T-helper 2 cell treated with Interferon-gamma antibody and Interleukin-4, amounts not matched to agents 5 μg/mL and 100 μg/mL, for 36 hours (primary cell): ENCODE measurements around the gene ZNF189.
"Not testable (repeated sequence)": the region's sequence is repeated elsewhere in the genome, so short reads cannot be mapped to it uniquely, and the experiment has no call there.

Source experiments
- DNase-seq: peaks from one replicate; pipeline ENCODE4 v3.0.0; 2021; ENCODE audit warnings: low spot score
- H3K27ac Mint-ChIP-seq: one replicate; pipeline ENCODE4 v1.8.0; 2021; ENCODE audit warnings: mild to moderate bottlenecking, mixed read lengths
- H3K27me3 Mint-ChIP-seq: one replicate; pipeline ENCODE4 v1.8.0; 2021; ENCODE audit warnings: low read depth, mixed read lengths
- H3K36me3 Mint-ChIP-seq: one replicate; pipeline ENCODE4 v1.8.0; 2021; ENCODE audit warnings: low read depth, mixed read lengths
- H3K4me1 Mint-ChIP-seq: one replicate; pipeline ENCODE4 v1.8.0; 2021; ENCODE audit warnings: low read depth, mixed read lengths
- H3K4me3 Mint-ChIP-seq: one replicate; pipeline ENCODE4 v1.8.0; 2022; ENCODE audit warnings: mild to moderate bottlenecking, moderate library complexity, mixed read lengths
- H3K9me3 Mint-ChIP-seq: one replicate; pipeline ENCODE4 v1.8.0; 2021; ENCODE audit warnings: mixed read lengths

The ZNF189 gene

DNA sequence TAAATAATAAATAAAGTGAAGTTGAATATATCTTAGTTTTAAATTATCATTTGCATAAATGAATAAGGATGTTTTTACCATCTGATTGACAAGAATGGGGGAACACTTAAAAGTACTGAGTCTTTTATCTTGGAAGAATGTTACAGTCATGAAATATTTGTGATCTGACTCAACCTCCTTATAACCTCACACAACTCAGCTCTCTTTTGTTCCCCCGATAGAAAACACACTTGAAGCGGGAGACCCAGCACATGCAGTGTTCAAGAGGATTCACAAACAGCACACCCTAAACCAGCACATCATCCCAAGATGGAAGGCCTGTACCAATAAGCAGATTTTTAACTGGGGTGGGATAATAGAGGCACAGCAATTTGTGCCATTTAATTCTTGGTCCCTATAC is 29.4 kb upstream of the ZNF189 start:
- no peaks in the 10 kb centered on the region for H3K27me3 Mint-ChIP-seq
- no peak overlapping the region for H3K27ac Mint-ChIP-seq
- no peaks in the 10 kb centered on the region for H3K9me3 Mint-ChIP-seq
- no peak overlapping the region for H3K4me3 Mint-ChIP-seq
- H3K4me1 Mint-ChIP-seq: no peaks in the 10 kb centered on the region
- DNase-seq: no peak
- no peaks in the 10 kb centered on the region for H3K36me3 Mint-ChIP-seq

DNA sequence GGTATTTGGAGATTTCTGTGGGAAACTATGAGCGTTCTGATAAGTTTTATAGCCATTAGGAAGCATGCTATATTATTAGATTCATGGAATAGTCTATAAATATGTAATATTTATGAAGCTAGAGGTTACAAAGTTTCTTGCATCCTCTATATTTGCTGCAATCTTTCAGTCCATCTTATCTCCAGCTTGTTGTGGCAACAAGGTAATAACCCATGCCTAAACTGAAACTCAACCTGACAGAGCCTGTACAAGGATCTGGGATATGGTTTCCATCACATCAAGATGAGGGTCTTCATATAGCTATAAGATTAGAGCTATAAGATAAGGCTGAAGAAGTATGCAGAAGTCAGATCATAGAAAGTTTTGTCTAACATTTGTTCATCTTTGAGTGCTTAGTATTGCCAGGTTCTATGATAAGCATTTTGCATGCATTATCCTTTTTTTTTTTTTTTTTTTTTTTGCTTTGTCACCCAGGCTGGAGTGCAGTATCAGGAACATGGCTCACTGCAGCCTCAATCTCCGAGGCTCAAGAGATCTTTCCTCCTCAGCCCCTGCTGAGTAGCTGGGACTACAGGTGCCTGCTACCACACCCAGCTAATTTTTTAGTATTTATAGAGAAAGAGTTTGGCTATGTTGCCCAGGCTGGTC is 28.6 kb upstream of the ZNF189 start:
- no peaks in the 10 kb centered on the region for H3K36me3 Mint-ChIP-seq

DNA sequence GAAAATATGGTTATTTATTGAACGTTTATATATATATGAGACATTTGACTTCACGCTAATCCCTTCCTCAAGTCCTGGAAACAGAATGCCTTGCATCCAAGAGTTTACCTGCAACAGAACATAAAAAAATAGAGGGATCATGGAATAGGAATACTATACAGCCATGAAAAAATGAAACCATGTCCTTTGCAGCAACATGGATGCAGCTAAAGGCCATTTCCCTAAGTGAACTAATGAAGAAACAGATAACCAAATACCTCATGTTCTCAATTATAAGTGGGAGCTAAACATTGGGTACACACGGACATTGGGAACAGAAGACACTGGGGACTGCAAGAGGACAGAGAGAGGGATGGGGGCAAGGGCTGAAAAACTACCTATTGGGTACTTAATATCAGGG is 26.8 kb upstream of the ZNF189 start:
- no peak for DNase-seq
- peaks cover 3% of the 10 kb centered on the region for H3K27me3 Mint-ChIP-seq
- no peaks in the 10 kb centered on the region for H3K4me1 Mint-ChIP-seq
- H3K4me3 Mint-ChIP-seq: no peak overlapping the region
- H3K9me3 Mint-ChIP-seq: no peaks in the 10 kb centered on the region
- no peak overlapping the region for H3K27ac Mint-ChIP-seq
- no peaks in the 10 kb centered on the region for H3K36me3 Mint-ChIP-seq

More for the DNA sequence above, 28.6 kb upstream of the ZNF189 start:
- Mint-ChIP-seq H3K4me3 (no peak overlapping the region), H3K4me1 (no peaks in the 10 kb centered on the region), H3K9me3 (no peaks in the 10 kb centered on the region), H3K27me3 (no peaks in the 10 kb centered on the region), H3K27ac (no peak overlapping the region)
- DNase-seq: no peak

DNA sequence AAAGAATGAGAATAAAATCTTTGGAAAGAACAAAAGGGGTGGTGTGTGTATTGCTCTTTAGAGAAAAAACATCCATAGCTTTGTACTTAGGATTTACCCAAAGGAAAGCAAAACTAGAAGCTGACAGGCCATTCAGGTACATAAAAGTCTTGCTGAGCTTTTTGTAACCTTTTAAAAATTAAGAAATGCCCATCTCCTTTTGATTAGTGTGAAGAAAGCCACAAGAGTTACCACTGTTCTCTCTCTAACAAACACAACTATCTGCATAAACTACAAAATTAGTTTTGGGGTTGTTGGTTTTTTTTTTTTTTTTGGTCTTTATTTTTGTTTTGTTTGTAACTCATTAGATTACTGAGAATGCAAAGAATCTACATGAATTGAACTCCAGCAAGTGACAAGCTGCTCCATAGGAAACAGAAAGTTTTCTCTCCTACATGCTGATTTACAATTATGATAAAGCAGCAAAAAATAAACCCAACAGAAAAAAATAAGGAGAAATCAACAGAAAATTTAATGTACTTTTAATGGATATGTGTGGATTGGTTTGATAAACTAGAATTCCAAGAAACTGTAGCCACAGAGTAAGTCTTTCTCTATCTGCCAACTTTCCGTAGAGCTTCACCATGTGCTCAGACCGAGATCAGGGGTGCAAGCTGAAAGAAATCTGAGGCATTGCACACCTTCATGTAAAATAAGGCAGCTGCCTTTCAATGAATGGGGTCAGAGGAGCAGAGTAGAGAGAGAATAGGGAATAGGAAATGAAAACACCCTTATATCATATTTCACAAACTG is 26.1 kb upstream of the ZNF189 start:
- Mint-ChIP-seq H3K4me3 (no peak overlapping the region), H3K4me1 (no peaks in the 10 kb centered on the region), H3K36me3 (no peaks in the 10 kb centered on the region), H3K27ac (no peak overlapping the region), H3K27me3 (peaks cover 3% of the 10 kb centered on the region), H3K9me3 (no peaks in the 10 kb centered on the region)
- DNase-seq: no peak

DNA sequence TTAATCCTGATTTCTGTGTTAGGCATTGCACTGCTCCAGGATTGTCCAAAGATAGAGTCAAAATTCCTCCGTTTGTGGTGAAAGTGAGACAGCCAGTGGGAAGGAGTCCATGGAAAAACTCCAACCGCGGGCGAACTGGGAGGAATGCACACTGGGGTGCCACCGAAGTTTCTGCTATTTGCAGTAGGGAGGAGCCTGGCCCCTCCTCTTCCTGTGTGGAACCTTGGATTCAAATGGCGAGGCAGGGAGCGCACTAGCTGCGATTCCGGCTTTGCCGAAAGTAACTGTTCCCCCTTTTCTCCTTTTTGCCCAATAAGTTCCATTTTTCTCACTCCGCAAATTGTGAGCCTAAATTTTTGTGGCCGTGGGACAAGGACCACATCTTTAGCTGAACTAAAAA is 23.1 kb upstream of the ZNF189 start:
- no peaks in the 10 kb centered on the region for H3K4me1 Mint-ChIP-seq
- H3K27ac Mint-ChIP-seq: no peak overlapping the region
- H3K9me3 Mint-ChIP-seq: no peaks in the 10 kb centered on the region
- H3K4me3 Mint-ChIP-seq: no peak overlapping the region
- no peaks in the 10 kb centered on the region for H3K36me3 Mint-ChIP-seq
- H3K27me3 Mint-ChIP-seq: peaks cover 3% of the 10 kb centered on the region
- DNase-seq: no peak

DNA sequence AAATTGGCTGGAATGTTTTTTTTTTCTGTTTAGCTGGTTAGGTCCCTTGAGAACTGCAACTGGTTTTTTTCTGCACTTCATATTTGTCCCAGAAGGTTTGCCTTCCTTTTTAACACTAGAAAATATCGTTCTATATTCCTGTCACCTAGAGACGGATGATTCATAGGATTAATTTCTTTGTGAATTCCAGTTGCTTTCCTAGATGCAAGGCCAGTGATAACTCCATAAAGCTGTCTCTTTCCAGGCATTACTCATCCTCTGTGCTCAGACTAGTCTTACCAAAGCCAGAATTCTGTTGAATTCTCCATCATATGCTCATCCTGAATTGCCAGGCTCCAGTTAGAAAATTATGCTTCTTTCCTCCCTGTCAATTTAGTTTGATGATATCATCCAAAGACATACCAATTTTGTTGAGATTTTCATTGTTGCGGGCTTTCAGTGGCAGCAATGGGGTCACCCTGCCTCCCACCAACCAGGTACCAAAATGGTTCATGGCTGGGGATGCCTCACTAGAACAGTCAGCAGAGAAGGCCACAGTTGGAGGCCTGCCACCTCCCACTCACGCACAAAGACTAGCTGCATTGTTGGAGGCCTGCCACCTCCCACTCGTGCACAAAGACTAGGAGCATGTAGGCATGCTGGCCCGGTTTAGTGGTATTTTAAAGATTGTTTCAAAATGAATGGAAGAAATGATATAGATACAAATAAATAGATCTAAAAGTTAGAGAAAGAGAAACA is 22.4 kb upstream of the ZNF189 start:
- Mint-ChIP-seq H3K27ac (no peak overlapping the region), H3K4me3 (no peak overlapping the region), H3K36me3 (no peaks in the 10 kb centered on the region), H3K27me3 (peaks cover 3% of the 10 kb centered on the region), H3K4me1 (no peaks in the 10 kb centered on the region), H3K9me3 (no peaks in the 10 kb centered on the region)
- DNase-seq: no peak

DNA sequence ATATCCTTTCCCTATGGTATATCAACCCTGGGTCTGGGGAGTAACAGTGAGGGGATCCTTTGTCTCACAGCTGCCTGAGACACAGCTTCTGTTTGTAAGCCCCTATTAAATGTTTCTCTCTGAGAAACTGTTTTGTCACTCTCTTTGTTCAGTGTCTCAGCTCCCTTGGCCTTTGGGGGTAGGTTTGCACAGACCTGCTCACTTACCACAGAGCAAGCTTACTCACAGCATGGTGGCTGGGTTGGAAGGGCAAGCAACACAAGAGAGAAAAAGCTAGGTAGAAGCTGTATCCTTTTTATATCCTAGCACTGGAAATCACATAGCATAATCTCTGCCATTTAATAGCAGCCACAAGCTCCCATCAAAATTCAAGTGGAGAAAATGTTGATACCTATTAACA is 18.4 kb upstream of the ZNF189 start:
- Mint-ChIP-seq H3K27ac (no peak overlapping the region), H3K36me3 (peaks cover 6% of the 10 kb centered on the region), H3K4me1 (no peaks in the 10 kb centered on the region), H3K4me3 (no peak overlapping the region), H3K9me3 (peaks cover 8% of the 10 kb centered on the region), H3K27me3 (peaks cover 3% of the 10 kb centered on the region)
- DNase-seq: no peak

DNA sequence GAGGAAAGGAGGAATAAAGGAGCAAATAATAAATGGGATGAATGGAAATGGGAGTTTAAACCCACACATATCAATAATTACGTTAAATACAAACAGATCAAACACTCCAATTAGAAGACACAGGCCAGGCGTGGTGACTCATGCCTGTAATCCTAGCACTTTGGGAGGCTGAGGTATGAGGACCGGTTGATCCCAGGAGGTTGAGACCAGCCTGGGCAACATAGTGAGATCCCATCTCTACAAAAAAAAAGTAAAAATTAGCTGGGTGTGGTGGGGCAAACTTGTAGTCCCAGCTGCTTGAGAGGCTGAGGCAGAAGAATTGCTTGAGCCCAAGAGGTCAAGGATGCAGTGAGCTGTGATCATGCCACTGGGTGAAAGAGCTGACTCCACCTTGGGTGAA is 17.5 kb upstream of the ZNF189 start:
- H3K4me3 Mint-ChIP-seq: no peak overlapping the region
- no peak overlapping the region for H3K27ac Mint-ChIP-seq
- peaks cover 3% of the 10 kb centered on the region for H3K27me3 Mint-ChIP-seq
- peaks cover 11% of the 10 kb centered on the region for H3K36me3 Mint-ChIP-seq
- H3K4me1 Mint-ChIP-seq: no peaks in the 10 kb centered on the region
- no peak for DNase-seq
- peaks cover 14% of the 10 kb centered on the region for H3K9me3 Mint-ChIP-seq

DNA sequence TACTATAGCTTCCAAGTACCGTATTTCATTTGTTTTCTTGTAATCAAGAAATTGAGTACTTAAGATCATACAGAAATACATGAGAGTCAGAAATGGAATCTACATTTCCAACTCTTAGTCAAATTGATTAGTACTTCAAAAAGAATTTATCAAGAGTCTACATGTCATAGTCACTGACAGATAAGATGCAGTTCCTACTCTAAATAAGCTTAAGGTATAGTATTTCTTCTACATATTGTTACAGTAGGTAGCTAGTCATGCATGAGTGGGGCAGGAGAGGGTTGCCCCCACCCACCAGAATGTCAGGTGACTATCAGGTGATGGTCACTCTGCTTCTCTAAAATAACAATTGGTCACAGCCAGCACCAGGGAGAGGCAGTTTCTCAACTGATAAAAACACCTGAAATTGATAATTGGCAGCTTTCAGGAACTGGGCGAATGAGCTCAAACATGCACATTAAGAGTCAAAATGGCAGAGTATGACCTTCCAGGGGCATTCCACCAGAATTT is 16.8 kb upstream of the ZNF189 start:
- Mint-ChIP-seq H3K27ac (no peak overlapping the region), H3K4me3 (no peak overlapping the region), H3K4me1 (no peaks in the 10 kb centered on the region), H3K27me3 (no peaks in the 10 kb centered on the region), H3K36me3 (peaks cover 13% of the 10 kb centered on the region), H3K9me3 (peaks cover 16% of the 10 kb centered on the region)
- no peak for DNase-seq

DNA sequence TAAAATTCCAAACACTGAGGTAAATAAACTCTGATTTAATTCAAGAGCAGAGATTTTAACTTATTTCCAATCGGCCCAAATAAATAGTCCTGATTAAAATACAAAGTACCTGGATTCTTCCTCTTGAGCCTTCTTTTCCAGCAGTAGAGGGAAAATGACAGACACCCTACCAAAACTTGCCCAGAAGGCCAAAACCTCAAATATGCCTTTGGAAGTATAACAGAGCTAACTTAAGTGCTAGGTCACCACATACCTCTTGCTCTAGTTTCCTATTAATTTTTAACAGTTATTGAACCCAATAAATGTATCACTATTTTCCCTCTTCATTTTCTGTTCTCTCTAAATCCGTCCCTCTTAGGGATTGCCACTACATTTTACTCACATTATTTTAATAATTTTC is 15.3 kb upstream of the ZNF189 start:
- Mint-ChIP-seq H3K9me3 (peaks cover 16% of the 10 kb centered on the region), H3K4me1 (peaks cover 2% of the 10 kb centered on the region), H3K36me3 (peaks cover 19% of the 10 kb centered on the region), H3K27me3 (no peaks in the 10 kb centered on the region), H3K27ac (no peak overlapping the region), H3K4me3 (no peak overlapping the region)
- no peak for DNase-seq

DNA sequence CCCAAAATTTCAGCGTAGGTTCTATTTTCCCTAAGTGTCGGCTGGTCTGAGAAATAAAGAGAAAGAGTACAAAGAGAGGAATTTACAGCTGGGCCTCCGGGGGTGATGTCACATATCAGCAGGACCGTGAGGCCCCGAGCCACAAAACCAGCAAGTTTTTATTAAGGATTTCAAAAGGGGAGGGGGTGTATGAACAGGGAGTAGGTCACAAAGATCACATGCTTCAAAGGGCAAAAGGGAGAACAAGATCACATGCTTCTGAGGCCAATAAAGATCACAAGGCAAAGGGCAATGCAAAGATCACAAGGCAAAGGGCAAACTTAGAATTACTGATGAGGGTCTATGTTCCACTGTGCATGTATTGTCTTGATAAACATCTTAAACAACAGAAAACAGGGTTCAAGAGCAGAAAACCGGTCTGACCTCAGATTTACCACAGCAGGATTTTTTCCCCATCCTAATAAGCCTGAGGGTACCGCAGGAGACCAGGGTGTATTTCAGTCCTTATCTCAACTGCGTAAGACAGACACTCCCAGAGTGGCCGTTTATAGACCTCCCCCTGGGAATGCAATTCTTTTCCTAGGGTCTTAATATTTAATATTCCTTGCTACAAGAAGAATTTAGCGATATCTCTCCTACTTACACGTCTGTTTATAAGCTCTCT is 13.6 kb upstream of the ZNF189 start, which contains the start of gene BAAT:
BAAT (minus strand) TSS at position 134 of the 664 bp plus-strand sequence. CDS start 13,602 bp downstream, outside the sequence.
- not testable (repeated sequence) for H3K27ac Mint-ChIP-seq, H3K4me3 Mint-ChIP-seq, H3K4me1 Mint-ChIP-seq, DNase-seq, H3K27me3 Mint-ChIP-seq
- H3K9me3 Mint-ChIP-seq: peaks cover 16% of the 10 kb centered on the region
- H3K36me3 Mint-ChIP-seq: peaks cover 30% of the 10 kb centered on the region

DNA sequence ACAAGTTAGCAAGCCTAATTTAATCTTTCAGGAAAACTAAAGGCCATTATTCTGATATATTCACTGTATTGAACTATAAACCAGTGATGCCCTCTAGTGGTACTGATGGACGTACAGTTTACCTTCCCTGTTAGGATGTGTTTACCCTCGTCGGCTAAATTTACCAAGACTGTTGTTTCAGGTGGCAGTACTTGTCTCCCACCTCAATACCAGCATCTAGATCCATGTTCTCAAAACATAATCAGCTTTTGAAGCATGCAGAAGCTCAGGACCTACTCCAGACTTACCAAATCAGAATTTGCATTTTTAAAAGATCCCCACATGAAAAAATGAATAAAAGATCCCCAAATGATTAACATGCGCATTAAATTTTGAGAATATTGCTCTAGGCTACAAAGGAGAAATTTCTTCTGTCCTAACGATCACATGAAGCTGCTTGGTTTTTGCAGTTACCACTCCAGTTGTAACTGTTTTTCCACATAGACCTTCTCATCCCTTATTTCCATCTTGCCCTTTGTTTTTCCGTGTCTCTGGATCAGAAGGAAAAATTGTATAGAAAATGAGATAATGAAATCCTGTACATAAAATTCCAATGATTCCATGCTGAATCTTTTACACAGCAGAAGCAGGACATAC is 10.7 kb upstream of the ZNF189 start:
- no peak overlapping the region for H3K27ac Mint-ChIP-seq
- no peaks in the 10 kb centered on the region for H3K27me3 Mint-ChIP-seq
- no peak for DNase-seq
- peaks cover 60% of the 10 kb centered on the region for H3K36me3 Mint-ChIP-seq
- no peak overlapping the region for H3K4me3 Mint-ChIP-seq
- H3K4me1 Mint-ChIP-seq: peaks cover 11% of the 10 kb centered on the region
- peaks cover 30% of the 10 kb centered on the region for H3K9me3 Mint-ChIP-seq

DNA sequence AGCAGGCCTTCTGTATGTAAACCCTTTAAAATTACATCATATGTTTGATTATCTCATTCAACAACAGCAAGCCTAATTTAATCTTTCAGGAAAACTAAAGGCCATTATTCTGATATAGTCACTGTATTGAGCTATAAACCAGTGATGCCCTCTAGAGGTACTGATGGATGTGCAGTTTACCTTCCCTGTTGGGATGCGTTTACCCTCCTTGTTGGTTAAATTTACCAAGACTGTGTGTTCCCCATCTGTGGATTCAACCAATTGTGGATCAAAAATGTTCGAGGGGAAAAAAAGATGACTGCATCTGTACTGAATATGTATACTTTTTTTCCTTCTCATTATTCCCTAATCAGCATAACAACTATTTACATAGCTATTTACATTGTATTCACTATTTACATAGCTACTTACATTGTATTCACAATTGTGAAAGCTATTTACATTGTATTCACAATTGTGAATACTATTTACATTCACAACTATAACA is 10.1 kb upstream of the ZNF189 start:
- H3K36me3 Mint-ChIP-seq: peaks cover 64% of the 10 kb centered on the region
- no peak overlapping the region for H3K27ac Mint-ChIP-seq
- H3K9me3 Mint-ChIP-seq: peaks cover 35% of the 10 kb centered on the region
- no peaks in the 10 kb centered on the region for H3K27me3 Mint-ChIP-seq
- H3K4me1 Mint-ChIP-seq: peaks cover 11% of the 10 kb centered on the region
- DNase-seq: no peak
- no peak overlapping the region for H3K4me3 Mint-ChIP-seq
